Muscle of arm (tissue), 12 donors: ENCODE results near the gene APCDD1L. TPM values are rescaled to one million over a fixed set of nuclear protein-coding genes. Genes with fewer than 3 reads are reported as not detected.
"Not testable (repeated sequence)": the region's sequence is repeated elsewhere in the genome, so short reads cannot be mapped to it uniquely, and the experiment has no call there.

Source experiments
- DNase-seq: peaks from one replicate; pipeline ENCODE4 v3.0.0-alpha.2; 2013
- polyA plus RNA-seq, 12 donors: library from polyadenylated mRNA; unstranded; fragments of 120-200 nt; gene quantifications; one replicate each; pipeline ENCODE4 v1.2.1, GENCODE V29; 2013; ENCODE audit not compliant: insufficient read length in 12 of 12

The APCDD1L gene
- polyA plus RNA-seq, 12 donors = 3.7 to 10.6 (median 6.8) TPM; not detected in 2

GRCh38 chr20:58420798-58421496 is 94.3 kb downstream of the APCDD1L start:
- no peak for DNase-seq

- DNase-seq = no peak
These were observed 96.0 kb downstream of the APCDD1L start for GRCh38 chr20:58418949-58419748.

GRCh38 chr20:58417438-58417837 is 97.8 kb downstream of the APCDD1L start:
- no peak for DNase-seq

- no peak for DNase-seq
These were observed 98.4 kb downstream of the APCDD1L start for GRCh38 chr20:58416835-58417234.

- DNase-seq = no peak
These were observed 99.1 kb downstream of the APCDD1L start for GRCh38 chr20:58416057-58416456.

GRCh38 chr20:58414786-58415185 is 100.4 kb downstream of the APCDD1L start:
- DNase-seq = not testable (repeated sequence)

- not testable (repeated sequence) for DNase-seq
These were observed 101.0 kb downstream of the APCDD1L start for GRCh38 chr20:58414216-58414615.

Other genes with a start within 250 kb of the APCDD1L start
- gene RAB22A, start 205.7 kb downstream of the APCDD1L start, polyA plus RNA-seq = 10 to 100 TPM in 10 of 12 donors, 1 to 10 TPM in 1, not detected in 1; 9.9 to 19.5 (median 15.5) TPM
- 10 to 100 TPM in 11 of 12 donors, not detected in 1; 52.0 to 64.8 (median 58.9) TPM for gene VAPB, start 126.2 kb downstream of the APCDD1L start, polyA plus RNA-seq
- gene STX16, start 135.9 kb upstream of the APCDD1L start, polyA plus RNA-seq = 10 to 100 TPM in 11 of 12 donors, not detected in 1; 40.5 to 88.0 (median 66.6) TPM
- gene NPEPL1, start 177.4 kb upstream of the APCDD1L start, polyA plus RNA-seq = 10 to 100 TPM in 11 of 12 donors, not detected in 1; 29.9 to 52.4 (median 38.1) TPM